HUES6 (cell line): Measurements from ENCODE around the gene OR4C45.
"Not testable (repeated sequence)": the region's sequence is repeated elsewhere in the genome, so short reads cannot be mapped to it uniquely, and the experiment has no call there.

Experiments used
- H3K27ac ChIP-seq: 2 replicates; pipeline ENCODE4 v1.7.0; 2013; ENCODE audit warnings: low read depth, mild to moderate bottlenecking, low read length, inconsistent platforms
- H3K27me3 ChIP-seq: 2 replicates; pipeline ENCODE4 v1.6.1; 2013; ENCODE audit warnings: low read length; ENCODE audit not compliant: control insufficient read depth, insufficient read depth
- H3K36me3 ChIP-seq: 2 replicates; pipeline ENCODE4 v1.6.1; 2013; ENCODE audit warnings: low read length; ENCODE audit not compliant: control insufficient read depth, insufficient read depth
- H3K4me1 ChIP-seq: 2 replicates; pipeline ENCODE4 v1.6.1; 2013; ENCODE audit warnings: low read length; ENCODE audit not compliant: control insufficient read depth, insufficient read depth
- H3K4me3 ChIP-seq: 2 replicates; pipeline ENCODE4 v1.5.1; 2013; ENCODE audit warnings: low read depth, low read length
- H3K9ac ChIP-seq: one replicate; pipeline ENCODE4 v1.6.1; 2013; ENCODE audit warnings: mild to moderate bottlenecking, low read length
- H3K9me3 ChIP-seq: 2 replicates; pipeline ENCODE4 v1.6.1; 2013; ENCODE audit warnings: low read depth, low read length; ENCODE audit not compliant: control insufficient read depth, insufficient read depth

OR4C45 gene

DNA sequence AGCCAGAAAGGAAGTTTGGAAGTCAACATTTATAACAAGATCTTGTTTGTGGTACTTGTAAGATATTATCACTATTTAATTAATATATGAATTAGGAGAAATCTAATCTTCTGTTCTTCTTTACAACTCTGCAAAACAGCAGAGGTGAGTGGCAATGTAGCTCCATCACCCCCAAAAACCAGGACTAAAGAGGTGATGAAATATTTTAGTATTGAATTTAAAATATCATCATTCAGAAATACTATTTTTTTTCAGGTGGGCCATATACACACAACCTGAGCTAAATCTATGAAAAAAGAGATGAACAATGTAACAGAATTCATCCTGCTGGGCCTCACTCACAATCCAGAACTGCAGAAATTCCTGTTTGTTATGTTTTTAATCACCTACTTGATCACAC is at the start of gene OR4C45:
TSS of gene OR4C45 (plus strand) at position 301 of the 400 bp plus-strand sequence.
- peaks cover 52% of the 10 kb centered on the region; the same call in 1 of the 2 replicates for H3K9me3 ChIP-seq
- no peaks in the 10 kb centered on the region for H3K27me3 ChIP-seq
- H3K4me3 ChIP-seq, result no peak within 1 kb of the TSS
- no peak within 1 kb of the TSS for H3K9ac ChIP-seq
- H3K27ac ChIP-seq, result no peak within 1 kb of the TSS
- no peaks in the 10 kb centered on the region for H3K4me1 ChIP-seq
- H3K36me3 ChIP-seq, result no peaks in the 10 kb centered on the region

DNA sequence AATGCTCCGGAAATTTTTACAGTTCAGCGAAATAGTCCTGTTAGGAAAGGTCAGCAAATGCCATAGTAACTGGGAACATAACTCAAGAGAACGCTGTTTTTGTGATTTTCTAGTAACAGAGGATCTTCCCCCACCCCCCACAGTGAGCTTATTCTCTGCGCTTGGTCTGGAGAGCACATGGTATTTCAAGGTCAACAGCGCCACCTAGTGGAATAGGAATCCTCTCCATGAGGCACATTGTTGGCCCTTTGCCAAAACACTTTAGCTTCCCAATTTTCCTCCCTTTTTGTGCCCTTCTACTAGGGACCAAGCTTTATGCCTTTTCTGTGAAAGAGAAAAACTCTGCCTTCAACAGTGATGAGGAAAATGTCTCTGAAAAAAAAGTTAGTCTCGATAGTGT is 37.1 kb upstream of the OR4C45 start:
- Histone ChIP-seq H3K4me1 (no peaks in the 10 kb centered on the region), H3K9me3 (peaks cover 27% of the 10 kb centered on the region), H3K36me3 (no peaks in the 10 kb centered on the region)

DNA sequence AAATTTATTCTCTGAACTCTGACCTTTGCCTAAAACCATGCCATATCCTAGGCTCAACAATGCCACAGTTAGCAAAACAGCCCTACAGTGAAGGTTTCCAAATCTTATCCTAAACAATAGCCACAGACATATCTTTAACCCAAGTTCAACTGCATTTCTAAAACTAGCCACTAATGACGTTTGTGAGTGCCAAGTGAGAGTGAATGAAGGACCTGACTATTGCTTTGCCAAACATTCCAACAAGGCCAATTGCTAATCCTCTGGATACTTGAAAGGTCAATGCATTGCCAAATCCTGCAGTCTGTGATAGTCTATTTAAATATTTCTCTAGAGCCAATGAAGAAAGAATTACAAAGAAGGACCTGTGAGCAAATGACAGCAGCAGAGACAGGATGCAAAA is 2.5 kb upstream of the OR4C45 start:
- Histone ChIP-seq H3K9me3 (peaks cover 57% of the 10 kb centered on the region; the same call in 1 of the 2 replicates), H3K9ac (no peak overlapping the region), H3K4me3 (no peak overlapping the region), H3K36me3 (no peaks in the 10 kb centered on the region), H3K4me1 (no peaks in the 10 kb centered on the region), H3K27ac (no peak overlapping the region), H3K27me3 (no peaks in the 10 kb centered on the region)

More for the DNA sequence above, 37.1 kb upstream of the OR4C45 start:
- no peak overlapping the region for H3K9ac ChIP-seq
- H3K4me3 ChIP-seq, result no peak overlapping the region
- H3K27me3 ChIP-seq, result no peaks in the 10 kb centered on the region
- no peak overlapping the region for H3K27ac ChIP-seq

DNA sequence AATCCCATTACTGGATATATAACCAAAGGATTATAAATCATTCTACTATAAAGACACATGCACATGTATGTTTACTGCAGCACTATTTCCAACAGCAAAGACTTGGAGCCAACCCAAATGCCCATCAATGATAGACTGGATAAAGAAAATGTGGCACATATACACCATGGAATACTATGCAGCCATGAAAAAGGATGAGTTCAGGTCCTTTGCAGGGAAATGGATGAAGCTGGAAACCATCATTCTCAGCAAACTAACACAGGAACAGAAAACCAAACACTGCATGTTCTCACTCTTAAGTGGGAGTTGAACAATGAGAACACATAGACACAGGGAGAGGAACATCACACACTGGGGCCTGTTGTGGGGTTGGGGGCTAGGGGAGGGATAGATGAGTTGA is 3.6 kb downstream of the OR4C45 start:
- not testable (repeated sequence) for H3K4me3 ChIP-seq, H3K36me3 ChIP-seq, H3K27ac ChIP-seq, H3K4me1 ChIP-seq, H3K27me3 ChIP-seq, H3K9ac ChIP-seq
- H3K9me3 ChIP-seq, result peaks cover 41% of the 10 kb centered on the region; the same call in 1 of the 2 replicates

DNA sequence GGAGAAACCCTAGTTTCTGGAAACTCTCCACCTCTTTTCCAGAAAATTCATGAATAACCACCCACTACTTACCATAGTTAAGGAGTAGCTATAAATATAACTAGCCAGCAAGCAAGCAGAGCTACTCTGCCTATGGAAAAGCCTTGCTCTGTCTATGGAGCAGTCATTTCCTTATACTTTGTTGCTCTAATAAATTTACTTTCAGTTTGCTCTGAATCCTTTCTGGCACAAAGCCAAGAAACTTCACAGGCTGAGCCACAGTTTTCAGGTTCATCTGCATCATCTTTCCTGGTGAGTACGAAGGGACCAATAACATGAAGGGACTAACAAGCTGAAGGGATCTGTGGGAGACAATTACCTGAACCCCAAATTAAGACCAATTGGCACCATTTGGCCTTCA is 4.6 kb downstream of the OR4C45 start:
- Histone ChIP-seq H3K4me1 (no peaks in the 10 kb centered on the region), H3K4me3 (no peak overlapping the region), H3K9ac (no peak overlapping the region), H3K27me3 (no peaks in the 10 kb centered on the region), H3K9me3 (peaks cover 46% of the 10 kb centered on the region; the same call in 1 of the 2 replicates), H3K27ac (no peak overlapping the region), H3K36me3 (no peaks in the 10 kb centered on the region)

DNA sequence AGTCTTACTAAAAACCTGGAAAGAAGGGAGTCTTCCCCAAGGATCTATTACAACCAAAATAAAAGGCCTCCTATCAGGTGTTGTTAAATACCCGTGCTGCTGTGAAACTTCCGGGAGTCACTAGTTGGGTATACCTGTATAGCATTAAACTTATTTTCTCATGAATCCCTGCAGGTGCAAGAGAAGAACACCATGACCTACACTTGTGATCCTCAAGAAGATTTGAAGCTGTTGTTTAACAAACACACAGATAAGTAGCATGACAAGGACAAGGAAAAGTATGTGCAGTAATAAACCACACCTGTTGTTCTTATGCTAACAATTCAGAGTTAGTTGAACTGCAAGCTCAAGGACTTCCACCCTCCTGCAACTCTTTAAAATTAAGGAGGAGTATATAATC is 12.0 kb downstream of the OR4C45 start:
- Histone ChIP-seq H3K27ac (no peak overlapping the region), H3K36me3 (no peaks in the 10 kb centered on the region), H3K4me3 (no peak overlapping the region), H3K27me3 (no peaks in the 10 kb centered on the region; the same call in 1 of the 2 replicates), H3K4me1 (no peaks in the 10 kb centered on the region), H3K9me3 (peaks cover 35% of the 10 kb centered on the region; the same call in 1 of the 2 replicates), H3K9ac (no peak overlapping the region)

DNA sequence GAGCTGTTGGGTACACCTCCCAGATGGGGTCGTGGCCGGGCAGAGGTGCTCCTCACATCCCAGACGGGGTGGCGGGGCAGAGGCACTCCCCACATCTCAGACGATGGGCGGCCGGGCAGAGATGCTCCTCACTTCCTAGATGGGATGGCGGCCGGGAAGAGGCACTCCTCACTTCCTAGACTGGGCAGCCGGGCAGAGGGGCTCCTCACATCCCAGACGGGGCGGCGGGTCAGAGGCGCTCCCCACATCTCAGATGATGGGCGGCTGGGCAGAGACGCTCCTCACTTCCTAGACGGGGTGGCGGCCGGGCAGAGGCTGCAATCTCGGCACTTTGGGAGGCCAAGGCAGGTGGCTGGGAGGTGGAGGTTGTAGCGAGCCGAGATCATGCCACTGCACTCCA is 30.4 kb downstream of the OR4C45 start:
- not testable (repeated sequence) for H3K36me3 ChIP-seq, H3K4me1 ChIP-seq, H3K9ac ChIP-seq, H3K27ac ChIP-seq, H3K27me3 ChIP-seq, H3K4me3 ChIP-seq
- peaks cover 36% of the 10 kb centered on the region; the same call in 1 of the 2 replicates for H3K9me3 ChIP-seq

DNA sequence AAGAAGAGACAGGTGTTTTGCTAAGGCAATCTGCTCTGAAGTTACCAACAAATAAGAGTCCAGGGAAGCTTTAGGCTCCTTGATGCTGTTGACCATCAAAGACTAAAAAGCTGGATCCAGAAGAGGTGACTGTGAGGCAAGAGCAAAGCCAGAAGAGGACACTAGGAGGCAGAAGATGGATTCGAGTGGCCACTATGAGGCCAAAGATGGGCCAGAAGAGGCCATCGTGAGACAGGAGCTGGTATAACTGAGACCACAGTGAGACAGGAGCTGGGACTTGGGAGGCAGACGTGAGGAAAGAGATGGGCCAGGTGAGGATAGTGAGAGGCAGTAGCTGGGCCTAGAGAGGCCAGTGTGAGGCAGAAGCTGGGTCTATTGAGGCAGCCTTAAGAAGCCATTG is 37.7 kb downstream of the OR4C45 start:
- no peaks in the 10 kb centered on the region for H3K27me3 ChIP-seq
- H3K4me3 ChIP-seq, result no peak overlapping the region
- H3K36me3 ChIP-seq, result no peaks in the 10 kb centered on the region
- no peak overlapping the region for H3K9ac ChIP-seq
- no peaks in the 10 kb centered on the region for H3K4me1 ChIP-seq
- peaks cover 64% of the 10 kb centered on the region; the same call in 1 of the 2 replicates for H3K9me3 ChIP-seq
- H3K27ac ChIP-seq, result no peak overlapping the region

DNA sequence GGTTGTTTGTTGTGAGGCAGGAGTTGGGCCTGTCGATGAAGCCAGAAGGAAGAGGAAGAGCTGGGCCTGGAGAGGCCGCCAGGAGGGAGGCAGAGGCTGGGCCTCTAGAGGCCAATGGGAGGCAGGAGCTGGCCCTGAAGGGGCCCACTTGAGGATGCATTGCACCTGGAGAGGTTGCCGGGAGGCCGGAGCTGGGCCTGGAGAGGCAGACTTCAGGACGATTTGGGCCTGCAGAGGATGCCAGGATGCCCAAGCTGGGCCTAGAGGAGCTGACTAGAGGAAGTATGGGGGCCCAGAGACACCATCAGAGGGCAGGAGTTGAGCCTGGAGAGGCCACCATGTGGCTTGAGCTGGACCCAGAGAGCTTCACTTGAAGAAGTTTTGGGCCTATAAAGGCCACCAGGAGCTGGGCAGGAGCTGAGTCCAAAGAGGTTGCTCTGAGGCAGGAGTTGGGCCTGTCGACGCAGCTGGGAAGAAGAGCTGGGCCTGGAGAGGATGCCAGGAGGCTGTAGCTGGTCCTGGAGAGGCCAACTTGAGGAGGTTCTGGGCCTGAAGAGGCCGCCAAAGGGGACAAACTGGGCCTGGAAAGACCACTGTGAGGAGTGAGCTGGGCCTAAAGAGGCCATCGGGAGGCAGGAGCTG is 39.0 kb downstream of the OR4C45 start:
- no peak overlapping the region for H3K27ac ChIP-seq
- H3K9ac ChIP-seq, result no peak overlapping the region
- H3K9me3 ChIP-seq, result peaks cover 77% of the 10 kb centered on the region; the same call in 1 of the 2 replicates
- H3K27me3 ChIP-seq, result no peaks in the 10 kb centered on the region
- no peak overlapping the region for H3K4me3 ChIP-seq
- H3K36me3 ChIP-seq, result no peaks in the 10 kb centered on the region
- no peaks in the 10 kb centered on the region for H3K4me1 ChIP-seq

DNA sequence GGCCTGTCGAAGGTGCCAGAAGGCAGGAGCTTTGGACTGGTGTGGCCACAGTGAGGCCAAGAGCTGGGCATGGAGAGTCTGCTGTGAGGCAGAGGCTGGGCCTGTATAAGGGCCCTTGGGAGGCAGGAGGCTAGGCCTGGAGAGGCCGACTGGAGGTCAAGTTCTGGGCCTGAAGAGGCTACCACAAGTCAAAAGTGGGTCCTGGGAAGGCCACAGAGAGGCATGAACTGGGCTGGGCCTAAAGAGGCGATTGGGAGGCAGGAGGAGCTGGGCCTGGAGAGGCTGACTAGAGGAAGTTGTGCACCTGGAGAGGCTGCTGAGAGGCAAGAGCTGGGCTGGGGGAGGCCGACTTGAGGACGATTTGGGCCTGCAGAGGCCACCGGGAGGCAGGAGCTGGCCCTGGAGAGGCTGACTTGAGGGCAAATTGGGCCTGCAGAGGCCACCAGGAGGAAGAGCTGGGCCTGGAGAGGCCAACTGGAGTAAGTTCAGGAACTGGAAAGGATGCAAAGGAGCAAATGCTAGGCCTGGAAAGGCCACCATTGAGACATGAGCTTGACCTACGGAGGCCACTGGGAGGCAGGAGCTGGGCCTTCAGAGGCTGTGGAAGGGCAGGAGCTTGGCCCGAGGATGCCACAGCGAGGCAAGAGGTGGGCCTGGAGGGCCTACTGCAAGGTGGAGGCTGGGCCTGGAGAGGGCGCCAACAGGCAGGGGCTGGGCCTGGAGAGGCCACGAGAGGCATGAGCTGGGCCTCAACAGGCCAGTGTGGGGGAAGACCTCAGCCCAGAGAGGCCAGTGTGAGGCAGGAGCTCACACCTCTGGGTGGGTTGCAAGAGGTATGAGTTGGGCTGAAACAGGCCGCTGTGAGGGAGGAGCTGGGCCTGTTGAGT is 39.8 kb downstream of the OR4C45 start:
- Histone ChIP-seq H3K36me3 (no peaks in the 10 kb centered on the region), H3K4me1 (no peaks in the 10 kb centered on the region), H3K27ac (no peak overlapping the region), H3K4me3 (no peak overlapping the region), H3K9ac (no peak overlapping the region), H3K27me3 (no peaks in the 10 kb centered on the region), H3K9me3 (peaks cover 85% of the 10 kb centered on the region; the same call in 1 of the 2 replicates)
